B cell (primary cell): ENCODE data around the gene ONECUT3. TPM values are rescaled to one million over a fixed set of nuclear protein-coding genes. Genes with fewer than 3 reads are reported as not detected.
"Not testable (repeated sequence)": the region's sequence is repeated elsewhere in the genome, so short reads cannot be mapped to it uniquely, and the experiment has no call there.

ENCODE experiments used
- ATAC-seq: fragments of 200-7000 bp; cut with Tn5 transposase; one replicate; pipeline ENCODE4 v1.10.0; 2021; ENCODE audit warnings: low read depth, mild to moderate bottlenecking, moderate number of reproducible peaks, moderate library complexity
- CTCF ChIA-PET: fragments of 350-600 bp; sonication (Branson Sonifier 250); formaldehyde crosslinking; loops from one replicate; lab custom pipeline; 2021; ENCODE audit warnings: antibody characterized with exemption, inconsistent platforms; lab: Charles Lee
- POLR2A ChIA-PET: fragments of 350-600 bp; sonication (Branson Sonifier 250); formaldehyde crosslinking; loops from one replicate; lab custom pipeline; 2021; ENCODE audit warnings: antibody characterized with exemption; lab: Charles Lee
- DNase-seq: peaks from one replicate; pipeline ENCODE4 v3.0.0; 2013
- H2AFZ ChIP-seq: 2 replicates; pipeline ENCODE4 v1.6.1; 2012; ENCODE audit warnings: mild to moderate bottlenecking, low read depth, low read length; ENCODE audit not compliant: insufficient read depth, poor library complexity, severe bottlenecking
- H3K27ac ChIP-seq, 2 donors: 1 replicate in 1 of 2; 2 replicates in 1 of 2; pipeline ENCODE4 v1.5.1; 2012 to 2013; ENCODE audit warnings: low read length in 2 of 2, mild to moderate bottlenecking in 2 of 2, moderate library complexity in 1 of 2
- H3K27me3 ChIP-seq, 4 experiments: fragments of 200-600 bp in 1 of 4; sonication (generic) in 1 of 4; replicated peaks in 1 of 4; 1 replicate in 2 of 4; 2 replicates in 2 of 4; pipeline versions ENCODE4 v1.6.1 to v1.7.0; 2013 to 2016; ENCODE audit warnings: low read length in 3 of 4, mild to moderate bottlenecking in 2 of 4, mixed read lengths in 1 of 4, moderate library complexity in 1 of 4; ENCODE audit not compliant: insufficient read depth in 4 of 4, control insufficient read depth in 3 of 4; ENCODE audit errors: control extremely low read depth in 1 of 4
- H3K36me3 ChIP-seq, 2 experiments: replicated peaks in 1 of 2; 1 replicate in 1 of 2; 2 replicates in 1 of 2; pipeline versions ENCODE4 v1.6.1 to v1.7.1; 2013; ENCODE audit warnings: low read length in 1 of 2; ENCODE audit not compliant: insufficient read depth in 2 of 2, control insufficient read depth in 1 of 2; ENCODE audit errors: control extremely low read depth in 1 of 2, extremely low read depth in 1 of 2
- H3K4me1 ChIP-seq, 2 donors: fragments of 200-600 bp in 1 of 2; sonication (generic) in 1 of 2; 1 replicate in 1 of 2; 2 replicates in 1 of 2; pipeline versions ENCODE4 v1.5.1 to v1.6.1; 2013 to 2017; ENCODE audit warnings: low read length in 2 of 2; ENCODE audit not compliant: control insufficient read depth in 2 of 2, insufficient read depth in 2 of 2
- H3K4me2 ChIP-seq: replicated peaks from 2 replicates; pipeline ENCODE3; 2012; ENCODE audit warnings: mild to moderate bottlenecking, low read depth, low read length; ENCODE audit not compliant: poor library complexity, severe bottlenecking
- H3K4me3 ChIP-seq, 5 experiments: fragments of 200-600 bp in 1 of 5; sonication (generic) in 1 of 5; 1 replicate in 3 of 5; 2 replicates in 2 of 5; pipeline versions ENCODE4 v1.5.1 to v1.7.0; 2011 to 2016; ENCODE audit warnings: low read length in 4 of 5, mild to moderate bottlenecking in 4 of 5, low read depth in 2 of 5, control low read depth in 1 of 5, moderate library complexity in 1 of 5; ENCODE audit not compliant: insufficient read depth in 1 of 5; ENCODE audit errors: control extremely low read depth in 1 of 5, extremely low read depth in 1 of 5
- H3K79me2 ChIP-seq: fragments of 200-600 bp; sonication (generic); one replicate; pipeline ENCODE4 v1.6.0; 2016; ENCODE audit warnings: low read length; ENCODE audit not compliant: control insufficient read depth, insufficient read depth
- H3K9ac ChIP-seq: fragments of 200-600 bp; sonication (generic); 2 replicates; pipeline ENCODE4 v1.6.1; 2017; ENCODE audit warnings: mild to moderate bottlenecking, low read length, moderate library complexity
- H3K9me3 ChIP-seq, 3 donors: one replicate each; pipeline versions ENCODE4 v1.6.1 to v1.7.1; 2013; ENCODE audit warnings: low read length in 2 of 3; ENCODE audit not compliant: control insufficient read depth in 2 of 3, insufficient read depth in 1 of 3; ENCODE audit errors: control extremely low read depth in 1 of 3
- H4K20me1 ChIP-seq: 2 replicates; pipeline ENCODE4 v1.6.0; 2012; ENCODE audit warnings: mild to moderate bottlenecking, low read length; ENCODE audit not compliant: insufficient read depth, control insufficient read depth, poor library complexity, severe bottlenecking
- H3K27ac Mint-ChIP-seq: one replicate; pipeline ENCODE4 v1.8.0; 2021; ENCODE audit warnings: mixed read lengths
- H3K27me3 Mint-ChIP-seq: one replicate; pipeline ENCODE4 v1.8.0; 2021; ENCODE audit warnings: mixed read lengths
- H3K4me1 Mint-ChIP-seq: one replicate; pipeline ENCODE4 v1.8.0; 2021; ENCODE audit warnings: mixed read lengths
- H3K4me3 Mint-ChIP-seq: one replicate; pipeline ENCODE4 v1.8.0; 2021; ENCODE audit warnings: mixed read lengths
- H3K9me3 Mint-ChIP-seq: one replicate; pipeline ENCODE4 v1.8.0; 2022; ENCODE audit warnings: mixed read lengths; ENCODE audit not compliant: insufficient read depth
- EZH2 ChIP-seq: IDR thresholded peaks from 2 replicates; pipeline ENCODE4 v1.6.1; 2012; ENCODE audit warnings: borderline replicate concordance, low read depth, mild to moderate bottlenecking, moderate library complexity, low read length; ENCODE audit not compliant: insufficient read depth, poor library complexity, severe bottlenecking
- WGBS: methylation state at CpG from one replicate; pipeline ENCODE4 v1.1.5; 2013; ENCODE audit warnings: missing lambda C conversion rate; ENCODE audit not compliant: insufficient coverage; 5-methylcytosine and 5-hydroxymethylcytosine counted together
- intact Hi-C: fragments of 100-400 bp; cut with micrococcal nuclease; formaldehyde crosslinking; loops from one replicate; pipeline ENCODE4 v1.10.0; 2022
- polyA plus RNA-seq: library from polyadenylated mRNA; depleted of rRNA; stranded (reverse); fragments of >200 nt; gene quantifications from 2 replicates; pipeline ENCODE4 v1.2.3, GENCODE V29; 2012
- total RNA-seq, 2 donors: library from RNA; stranded (reverse); fragments of 120-200 nt in 1 of 2; gene quantifications; 1 replicate in 1 of 2; 2 replicates in 1 of 2; pipeline versions ENCODE4 v1.2.3 to v1.2.4, GENCODE V29; 2013 to 2022
- TF ChIP-seq, protein P1 (sequence below): fragments of 200-600 bp; IDR thresholded peaks from one replicate; pipeline ENCODE4 v1.8.0; 2022; ENCODE audit warnings: antibody characterized with exemption, mild to moderate bottlenecking

ONECUT3 gene
- total and polyA plus RNA-seq, 2 donors (not counting 1 experiment from before 2014, with no cell fraction given): not detected

GRCh38 chr19:1760786-1761527 lies 7.7 kb downstream of the ONECUT3 start:
- H3K4me2 ChIP-seq, H3K4me1 Mint-ChIP-seq, DNase-seq, H3K27ac ChIP-seq, H3K9me3 Mint-ChIP-seq, H3K27ac Mint-ChIP-seq, intact Hi-C loops, H3K9ac ChIP-seq, H4K20me1 ChIP-seq, H2AFZ ChIP-seq, H3K4me3 Mint-ChIP-seq, ATAC-seq, POLR2A ChIA-PET, H3K4me3 ChIP-seq, H3K36me3 ChIP-seq, H3K79me2 ChIP-seq: not testable (repeated sequence)
- CTCF ChIA-PET: interaction anchor here (0.7 kb wide), 1 partner anchor 1409 kb away, joined by 4 read pairs; no protein-coding TSS in a partner anchor
- H3K27me3 ChIP-seq: peaks cover 0 to 95% (median 63%) of the 10 kb centered on the region in 4 experiments
- WGBS: 7% methylated on average over 3 of the region's 15 CpGs
- peaks cover 0 to 76% (median 0%) of the 10 kb centered on the region in 3 donors for H3K9me3 ChIP-seq
- H3K4me1 ChIP-seq: peaks cover 22 to 31% of the 10 kb centered on the region in 2 donors
- peaks cover 48% of the 10 kb centered on the region for H3K27me3 Mint-ChIP-seq

DNA sequence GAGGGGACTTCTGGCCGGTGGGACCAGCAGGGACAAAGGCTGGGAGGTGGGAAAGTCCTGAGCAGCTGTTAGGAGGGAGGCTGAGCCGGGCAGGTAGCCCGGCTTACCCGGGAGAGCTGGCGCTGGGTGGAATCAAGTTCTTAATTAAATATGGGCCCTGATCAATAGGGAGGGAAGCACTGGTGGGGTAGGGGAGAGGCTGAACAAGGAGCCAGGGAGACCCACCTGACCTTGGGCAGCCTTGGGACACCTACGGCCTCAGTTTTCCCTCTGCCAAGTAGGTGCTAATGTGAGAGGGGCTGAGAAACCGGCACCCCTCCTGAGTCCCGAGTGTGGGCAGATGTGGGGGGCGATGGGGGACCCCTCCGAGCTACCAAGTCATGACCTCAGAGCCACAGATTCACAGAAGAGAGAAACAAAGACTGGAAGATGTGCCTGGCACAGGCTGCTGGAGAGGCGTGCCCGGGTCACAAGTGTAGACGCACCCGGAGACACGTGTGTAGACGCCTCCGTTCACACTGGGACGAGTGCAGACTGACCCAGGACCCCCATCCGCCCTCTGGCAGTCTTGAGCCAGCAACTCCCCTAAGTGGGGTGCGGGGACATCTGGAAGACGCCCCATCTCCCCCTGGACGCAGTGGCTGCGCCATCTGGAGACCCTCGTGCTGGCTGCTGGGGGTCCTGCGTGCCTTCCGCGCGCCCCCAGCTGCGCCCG lies 8.4 kb downstream of the ONECUT3 start:
- POLR2A ChIA-PET: no interaction called here

More for the DNA sequence above, 8.4 kb downstream of the ONECUT3 start:
- no peaks in the 10 kb centered on the region for H3K9me3 Mint-ChIP-seq
- H3K4me2 ChIP-seq: no peak overlapping the region
- 9% methylated on average over 29 of the region's 30 CpGs for WGBS
- CTCF ChIA-PET: interaction anchor here (0.7 kb wide), 1 partner anchor 1408 kb away, joined by 4 read pairs; no protein-coding TSS in a partner anchor
- peaks cover 10% of the 10 kb centered on the region for H3K4me1 Mint-ChIP-seq
- no peak overlapping the region for H3K27ac ChIP-seq
- H3K9ac ChIP-seq: no peak overlapping the region
- no peak overlapping the region for H3K4me3 ChIP-seq
- peaks cover 0 to 75% (median 0%) of the 10 kb centered on the region in 3 donors for H3K9me3 ChIP-seq
- no peak overlapping the region for H3K27ac Mint-ChIP-seq
- H4K20me1 ChIP-seq: no peaks in the 10 kb centered on the region
- TF ChIP-seq, protein P1, sequence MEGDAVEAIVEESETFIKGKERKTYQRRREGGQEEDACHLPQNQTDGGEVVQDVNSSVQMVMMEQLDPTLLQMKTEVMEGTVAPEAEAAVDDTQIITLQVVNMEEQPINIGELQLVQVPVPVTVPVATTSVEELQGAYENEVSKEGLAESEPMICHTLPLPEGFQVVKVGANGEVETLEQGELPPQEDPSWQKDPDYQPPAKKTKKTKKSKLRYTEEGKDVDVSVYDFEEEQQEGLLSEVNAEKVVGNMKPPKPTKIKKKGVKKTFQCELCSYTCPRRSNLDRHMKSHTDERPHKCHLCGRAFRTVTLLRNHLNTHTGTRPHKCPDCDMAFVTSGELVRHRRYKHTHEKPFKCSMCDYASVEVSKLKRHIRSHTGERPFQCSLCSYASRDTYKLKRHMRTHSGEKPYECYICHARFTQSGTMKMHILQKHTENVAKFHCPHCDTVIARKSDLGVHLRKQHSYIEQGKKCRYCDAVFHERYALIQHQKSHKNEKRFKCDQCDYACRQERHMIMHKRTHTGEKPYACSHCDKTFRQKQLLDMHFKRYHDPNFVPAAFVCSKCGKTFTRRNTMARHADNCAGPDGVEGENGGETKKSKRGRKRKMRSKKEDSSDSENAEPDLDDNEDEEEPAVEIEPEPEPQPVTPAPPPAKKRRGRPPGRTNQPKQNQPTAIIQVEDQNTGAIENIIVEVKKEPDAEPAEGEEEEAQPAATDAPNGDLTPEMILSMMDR: no peak
- no peak for TF ChIP-seq EZH2
- H3K4me1 ChIP-seq: peaks cover 18 to 34% of the 10 kb centered on the region in 2 donors
- peaks cover 0 to 95% (median 65%) of the 10 kb centered on the region in 4 experiments for H3K27me3 ChIP-seq
- no peaks in the 10 kb centered on the region for H3K79me2 ChIP-seq
- DNase-seq: no peak
- intact Hi-C loops: no loop called here
- peaks cover 44% of the 10 kb centered on the region for H3K27me3 Mint-ChIP-seq
- no peak for ATAC-seq
- no peaks in the 10 kb centered on the region for H3K36me3 ChIP-seq
- no peak overlapping the region for H2AFZ ChIP-seq
- no peak overlapping the region for H3K4me3 Mint-ChIP-seq
